Measurements from ENCODE around the gene NUDCD3. TPM values are rescaled to one million over a fixed set of nuclear protein-coding genes. Genes with fewer than 3 reads are reported as not detected.

The NUDCD3 gene
- total RNA-seq, 3 donors from 2014 or later, result 52.1 to 64.0 (median 60.0) TPM

DNA sequence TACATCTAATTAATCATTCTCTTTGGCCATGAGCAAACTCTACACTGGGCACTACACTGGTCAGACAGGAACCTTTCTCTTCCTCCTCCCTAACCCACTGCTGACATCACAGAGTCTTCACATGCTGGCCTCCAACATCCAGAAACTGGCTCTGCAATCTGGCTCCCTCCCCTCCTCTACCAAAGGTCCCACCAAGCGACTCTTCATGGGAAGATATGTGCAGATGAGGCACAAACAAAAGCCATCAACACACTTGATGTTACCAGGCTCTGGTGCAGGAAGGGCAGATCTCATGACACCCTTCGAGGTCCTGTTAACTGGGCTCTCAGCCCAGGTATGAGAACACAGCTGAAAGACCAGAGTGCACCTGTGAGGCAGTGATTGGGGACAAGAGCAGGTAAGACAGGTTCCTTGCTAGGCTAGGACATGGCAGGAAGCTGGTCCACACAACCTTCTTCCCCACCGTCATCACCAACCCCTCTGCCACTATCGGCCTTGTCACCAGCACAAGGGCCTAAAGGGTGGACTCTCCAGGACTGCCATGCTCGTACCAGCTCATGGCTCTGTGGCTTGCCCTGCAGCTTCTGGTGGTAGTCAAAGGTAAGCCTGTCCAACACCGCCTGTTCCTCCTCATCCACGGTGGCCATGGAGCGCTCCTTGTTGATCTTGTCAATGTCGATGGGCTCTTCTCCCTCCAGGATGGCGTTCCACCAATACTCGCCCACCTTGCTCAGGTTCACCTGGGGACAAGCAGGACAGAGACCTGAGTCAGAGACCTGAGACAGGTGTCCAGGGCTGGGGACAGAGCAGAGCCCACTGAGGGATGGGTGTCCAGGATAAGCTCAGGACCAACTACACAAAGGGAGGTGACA lies 98.5 kb downstream of the NUDCD3 start:
- H3K36me3 ChIP-seq, result peaks cover 16% of the 10 kb centered on the region
- H3K27me3 ChIP-seq, result no peaks in the 10 kb centered on the region
- no peak overlapping the region for H3K27ac ChIP-seq
- no peaks in the 10 kb centered on the region for H3K4me1 ChIP-seq
- DNase-seq (ENCODE audit: low spot score in 2 of 2), result peak; percentile 8 to 35
- no peaks in the 10 kb centered on the region for H3K9me3 ChIP-seq
- H3K4me3 ChIP-seq, result no peak overlapping the region
- intact Hi-C loops (cut with DNase I; ENCODE audit: low total_unique reads), result no loop called here
- TF ChIP-seq POLR2A (IDR thresholded peaks at IDR 0.05) (no peak), POLR2AphosphoS5 (IDR thresholded peaks at IDR 0.05) (no peak)
- TF ChIP-seq, protein P1, sequence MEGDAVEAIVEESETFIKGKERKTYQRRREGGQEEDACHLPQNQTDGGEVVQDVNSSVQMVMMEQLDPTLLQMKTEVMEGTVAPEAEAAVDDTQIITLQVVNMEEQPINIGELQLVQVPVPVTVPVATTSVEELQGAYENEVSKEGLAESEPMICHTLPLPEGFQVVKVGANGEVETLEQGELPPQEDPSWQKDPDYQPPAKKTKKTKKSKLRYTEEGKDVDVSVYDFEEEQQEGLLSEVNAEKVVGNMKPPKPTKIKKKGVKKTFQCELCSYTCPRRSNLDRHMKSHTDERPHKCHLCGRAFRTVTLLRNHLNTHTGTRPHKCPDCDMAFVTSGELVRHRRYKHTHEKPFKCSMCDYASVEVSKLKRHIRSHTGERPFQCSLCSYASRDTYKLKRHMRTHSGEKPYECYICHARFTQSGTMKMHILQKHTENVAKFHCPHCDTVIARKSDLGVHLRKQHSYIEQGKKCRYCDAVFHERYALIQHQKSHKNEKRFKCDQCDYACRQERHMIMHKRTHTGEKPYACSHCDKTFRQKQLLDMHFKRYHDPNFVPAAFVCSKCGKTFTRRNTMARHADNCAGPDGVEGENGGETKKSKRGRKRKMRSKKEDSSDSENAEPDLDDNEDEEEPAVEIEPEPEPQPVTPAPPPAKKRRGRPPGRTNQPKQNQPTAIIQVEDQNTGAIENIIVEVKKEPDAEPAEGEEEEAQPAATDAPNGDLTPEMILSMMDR (IDR thresholded peaks at IDR 0.05), result no peak

- Histone ChIP-seq H3K27me3 (no peaks in the 10 kb centered on the region), H3K27ac (no peak overlapping the region), H3K36me3 (peaks cover 16% of the 10 kb centered on the region), H3K4me3 (no peak overlapping the region), H3K4me1 (no peaks in the 10 kb centered on the region), H3K9me3 (no peaks in the 10 kb centered on the region)
- intact Hi-C loops (cut with DNase I; ENCODE audit: low total_unique reads), result no loop called here
- DNase-seq (ENCODE audit: low spot score in 2 of 2), result no peak
- TF ChIP-seq POLR2AphosphoS5 (IDR thresholded peaks at IDR 0.05) (no peak), POLR2A (IDR thresholded peaks at IDR 0.05) (no peak)
- TF ChIP-seq, protein P1 (IDR thresholded peaks at IDR 0.05), result no peak
Observed at GRCh38 chr7:44391171-44391570, 99.3 kb downstream of the NUDCD3 start.

GRCh38 chr7:44390701-44391100 lies 99.8 kb downstream of the NUDCD3 start:
- Histone ChIP-seq H3K27ac (no peak overlapping the region), H3K4me3 (no peak overlapping the region), H3K27me3 (no peaks in the 10 kb centered on the region), H3K9me3 (no peaks in the 10 kb centered on the region), H3K4me1 (no peaks in the 10 kb centered on the region), H3K36me3 (peaks cover 16% of the 10 kb centered on the region)
- TF ChIP-seq, protein P1 (IDR thresholded peaks at IDR 0.05), result no peak
- TF ChIP-seq POLR2A (IDR thresholded peaks at IDR 0.05) (no peak), POLR2AphosphoS5 (IDR thresholded peaks at IDR 0.05) (no peak)
- DNase-seq (ENCODE audit: low spot score in 2 of 2), result no peak
- intact Hi-C loops (cut with DNase I; ENCODE audit: low total_unique reads), result no loop called here

DNA sequence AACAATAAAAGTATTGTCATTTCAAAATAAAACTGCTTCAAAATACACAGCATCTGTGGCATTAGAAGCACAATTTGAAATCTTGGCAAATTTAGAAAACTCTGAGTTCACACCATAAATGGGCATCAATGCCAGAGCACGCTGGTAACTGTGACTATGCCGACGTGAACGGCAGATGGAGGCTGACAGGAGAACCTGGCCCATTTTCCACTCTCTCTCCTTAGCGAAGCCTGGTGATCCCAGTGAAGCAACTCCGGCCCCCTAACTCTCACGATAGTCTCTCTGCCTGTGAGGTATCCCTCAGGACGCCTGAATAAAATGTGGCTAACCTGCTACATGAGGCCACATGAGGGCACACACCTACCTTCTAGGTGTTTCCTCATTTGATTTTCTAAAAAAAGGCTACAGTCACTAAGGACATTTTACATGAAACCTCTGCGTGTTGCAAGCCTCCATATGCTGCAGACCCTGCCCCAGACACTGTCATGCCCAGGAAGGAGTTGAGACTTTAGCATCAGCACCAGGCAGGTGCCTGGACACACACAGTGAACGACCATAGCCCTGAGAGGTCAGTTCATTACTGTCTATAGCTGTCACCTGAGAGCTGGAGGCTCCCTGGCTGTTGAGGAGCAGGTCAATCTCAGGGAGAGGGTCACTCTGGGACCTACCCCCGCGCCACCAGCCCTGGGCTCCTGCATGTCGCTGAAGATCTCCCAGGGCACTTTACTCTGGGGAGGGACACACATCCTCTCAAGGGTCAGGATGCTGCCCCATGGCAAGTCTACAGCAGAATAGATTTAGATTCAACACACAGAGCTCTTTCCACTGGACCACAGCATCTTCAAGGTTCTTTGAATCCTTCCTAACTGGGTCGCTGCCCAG lies 102.1 kb downstream of the NUDCD3 start:
- TF ChIP-seq POLR2A (IDR thresholded peaks at IDR 0.05) (no peak), POLR2AphosphoS5 (IDR thresholded peaks at IDR 0.05) (no peak)
- TF ChIP-seq, protein P1 (IDR thresholded peaks at IDR 0.05), result no peak
- Histone ChIP-seq H3K27me3 (no peaks in the 10 kb centered on the region), H3K36me3 (peaks cover 27% of the 10 kb centered on the region), H3K9me3 (no peaks in the 10 kb centered on the region), H3K4me1 (no peaks in the 10 kb centered on the region), H3K4me3 (no peak overlapping the region), H3K27ac (no peak overlapping the region)
- intact Hi-C loops (cut with DNase I; ENCODE audit: low total_unique reads), result no loop called here
- DNase-seq (ENCODE audit: low spot score in 2 of 2), result no peak
